A549 (cell line): ENCODE results near the gene CFAP61.

Experiments used
- CEBPB ChIP-seq, 2 experiments: fragments of >200 bp in 1 of 2; sonication (Bioruptor Twin) in 1 of 2; formaldehyde crosslinking in 1 of 2; IDR thresholded peaks; 2 replicates each; pipeline ENCODE4 v1.6.1; 2012 to 2016
- CHD2 ChIP-seq: fragments of 150-350 bp; IDR thresholded peaks from 2 replicates; pipeline ENCODE4 v1.6.1; 2014; ENCODE audit warnings: low read length; ENCODE audit not compliant: partially characterized antibody
- EHMT2 ChIP-seq: fragments of 200-600 bp; sonication (generic); IDR thresholded peaks from 2 replicates; pipeline ENCODE4 v1.6.1; 2016; ENCODE audit warnings: antibody characterized with exemption, low read depth, mild to moderate bottlenecking, moderate library complexity
- ESRRA ChIP-seq: fragments of 150-350 bp; IDR thresholded peaks from 2 replicates; pipeline ENCODE4 v1.6.1; 2014; ENCODE audit warnings: mild to moderate bottlenecking, low read length, borderline replicate concordance
- MAZ ChIP-seq: fragments of 150-350 bp; IDR thresholded peaks from 2 replicates; pipeline ENCODE4 v1.6.1; 2014; ENCODE audit warnings: antibody characterized with exemption, low read depth, low read length, borderline replicate concordance
- MYC ChIP-seq: IDR thresholded peaks from 2 replicates; pipeline ENCODE4 v1.6.1; 2012; ENCODE audit warnings: mild to moderate bottlenecking, inconsistent platforms, low read length, improper control_type of control experiment, borderline replicate concordance
- POLR2A ChIP-seq: IDR thresholded peaks from 2 replicates; pipeline ENCODE4 v1.6.1; 2012; ENCODE audit warnings: mild to moderate bottlenecking, low read length
- RAD21 ChIP-seq, 2 experiments: fragments of >200 bp in 1 of 2; sonication (Bioruptor Twin) in 1 of 2; formaldehyde crosslinking in 1 of 2; IDR thresholded peaks in 1 of 2; conservative IDR thresholded peaks in 1 of 2; 2 replicates in 1 of 2; 3 replicates in 1 of 2; pipeline ENCODE4 v1.6.1; 2012 to 2018; ENCODE audit warnings: inconsistent platforms in 1 of 2
- RFX5 ChIP-seq: fragments of 450-650 bp; IDR thresholded peaks from 2 replicates; pipeline ENCODE4 v1.7.1; 2014; ENCODE audit warnings: antibody characterized with exemption, mild to moderate bottlenecking, moderate library complexity
- ZC3H11A ChIP-seq: fragments of 450-650 bp; IDR thresholded peaks from 2 replicates; pipeline ENCODE4 v1.6.1; 2014; ENCODE audit warnings: antibody characterized with exemption, mild to moderate bottlenecking
- TF ChIP-seq, protein P1 (sequence below): fragments of >200 bp; sonication (Bioruptor Twin); formaldehyde crosslinking; IDR thresholded peaks from 3 replicates; pipeline ENCODE4 v1.5.1; 2016
- TF ChIP-seq, protein P2 (sequence below): fragments of 450-650 bp; IDR thresholded peaks from 2 replicates; pipeline ENCODE4 v1.6.1; 2014; ENCODE audit warnings: antibody characterized with exemption
- TF ChIP-seq, protein P3 (sequence below): fragments of 200-600 bp; sonication (generic); IDR thresholded peaks from 2 replicates; pipeline ENCODE4 v1.6.1; 2016; ENCODE audit warnings: antibody characterized with exemption, mild to moderate bottlenecking, moderate library complexity

DNA sequence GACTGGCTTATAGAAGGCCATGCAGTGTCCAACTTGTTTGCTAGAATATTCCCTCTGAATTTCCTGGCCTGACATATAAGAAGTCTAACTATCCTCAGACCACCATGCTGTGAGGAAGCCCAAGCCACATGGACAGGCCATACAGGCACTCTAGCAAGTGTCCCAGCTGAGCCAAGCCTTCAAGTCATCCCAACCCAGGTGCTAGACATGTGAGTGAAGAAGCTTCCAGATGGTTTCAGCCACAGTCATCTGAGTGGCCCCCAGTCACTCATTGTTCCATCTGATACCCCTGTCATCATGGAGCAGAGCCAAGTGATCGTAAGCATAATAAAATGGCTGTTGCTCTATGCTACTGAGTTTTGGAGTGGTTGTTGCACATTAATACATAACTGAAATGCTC is 269.6 kb downstream of the CFAP61 start:
- no peak for TF ChIP-seq MYC
- TF ChIP-seq, protein P1, sequence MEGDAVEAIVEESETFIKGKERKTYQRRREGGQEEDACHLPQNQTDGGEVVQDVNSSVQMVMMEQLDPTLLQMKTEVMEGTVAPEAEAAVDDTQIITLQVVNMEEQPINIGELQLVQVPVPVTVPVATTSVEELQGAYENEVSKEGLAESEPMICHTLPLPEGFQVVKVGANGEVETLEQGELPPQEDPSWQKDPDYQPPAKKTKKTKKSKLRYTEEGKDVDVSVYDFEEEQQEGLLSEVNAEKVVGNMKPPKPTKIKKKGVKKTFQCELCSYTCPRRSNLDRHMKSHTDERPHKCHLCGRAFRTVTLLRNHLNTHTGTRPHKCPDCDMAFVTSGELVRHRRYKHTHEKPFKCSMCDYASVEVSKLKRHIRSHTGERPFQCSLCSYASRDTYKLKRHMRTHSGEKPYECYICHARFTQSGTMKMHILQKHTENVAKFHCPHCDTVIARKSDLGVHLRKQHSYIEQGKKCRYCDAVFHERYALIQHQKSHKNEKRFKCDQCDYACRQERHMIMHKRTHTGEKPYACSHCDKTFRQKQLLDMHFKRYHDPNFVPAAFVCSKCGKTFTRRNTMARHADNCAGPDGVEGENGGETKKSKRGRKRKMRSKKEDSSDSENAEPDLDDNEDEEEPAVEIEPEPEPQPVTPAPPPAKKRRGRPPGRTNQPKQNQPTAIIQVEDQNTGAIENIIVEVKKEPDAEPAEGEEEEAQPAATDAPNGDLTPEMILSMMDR, result no peak
- TF ChIP-seq, protein P2, sequence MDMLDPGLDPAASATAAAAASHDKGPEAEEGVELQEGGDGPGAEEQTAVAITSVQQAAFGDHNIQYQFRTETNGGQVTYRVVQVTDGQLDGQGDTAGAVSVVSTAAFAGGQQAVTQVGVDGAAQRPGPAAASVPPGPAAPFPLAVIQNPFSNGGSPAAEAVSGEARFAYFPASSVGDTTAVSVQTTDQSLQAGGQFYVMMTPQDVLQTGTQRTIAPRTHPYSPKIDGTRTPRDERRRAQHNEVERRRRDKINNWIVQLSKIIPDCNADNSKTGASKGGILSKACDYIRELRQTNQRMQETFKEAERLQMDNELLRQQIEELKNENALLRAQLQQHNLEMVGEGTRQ, result no peak
- TF ChIP-seq RAD21 (conservative IDR thresholded peaks at IDR 0.05 in 1 of 2, IDR thresholded peaks at IDR 0.05 in 1 of 2), result no peak
- no peak for TF ChIP-seq POLR2A
- TF ChIP-seq CHD2, result no peak
- no peak for TF ChIP-seq MAZ
- no peak for TF ChIP-seq ZC3H11A
- TF ChIP-seq, protein P3, sequence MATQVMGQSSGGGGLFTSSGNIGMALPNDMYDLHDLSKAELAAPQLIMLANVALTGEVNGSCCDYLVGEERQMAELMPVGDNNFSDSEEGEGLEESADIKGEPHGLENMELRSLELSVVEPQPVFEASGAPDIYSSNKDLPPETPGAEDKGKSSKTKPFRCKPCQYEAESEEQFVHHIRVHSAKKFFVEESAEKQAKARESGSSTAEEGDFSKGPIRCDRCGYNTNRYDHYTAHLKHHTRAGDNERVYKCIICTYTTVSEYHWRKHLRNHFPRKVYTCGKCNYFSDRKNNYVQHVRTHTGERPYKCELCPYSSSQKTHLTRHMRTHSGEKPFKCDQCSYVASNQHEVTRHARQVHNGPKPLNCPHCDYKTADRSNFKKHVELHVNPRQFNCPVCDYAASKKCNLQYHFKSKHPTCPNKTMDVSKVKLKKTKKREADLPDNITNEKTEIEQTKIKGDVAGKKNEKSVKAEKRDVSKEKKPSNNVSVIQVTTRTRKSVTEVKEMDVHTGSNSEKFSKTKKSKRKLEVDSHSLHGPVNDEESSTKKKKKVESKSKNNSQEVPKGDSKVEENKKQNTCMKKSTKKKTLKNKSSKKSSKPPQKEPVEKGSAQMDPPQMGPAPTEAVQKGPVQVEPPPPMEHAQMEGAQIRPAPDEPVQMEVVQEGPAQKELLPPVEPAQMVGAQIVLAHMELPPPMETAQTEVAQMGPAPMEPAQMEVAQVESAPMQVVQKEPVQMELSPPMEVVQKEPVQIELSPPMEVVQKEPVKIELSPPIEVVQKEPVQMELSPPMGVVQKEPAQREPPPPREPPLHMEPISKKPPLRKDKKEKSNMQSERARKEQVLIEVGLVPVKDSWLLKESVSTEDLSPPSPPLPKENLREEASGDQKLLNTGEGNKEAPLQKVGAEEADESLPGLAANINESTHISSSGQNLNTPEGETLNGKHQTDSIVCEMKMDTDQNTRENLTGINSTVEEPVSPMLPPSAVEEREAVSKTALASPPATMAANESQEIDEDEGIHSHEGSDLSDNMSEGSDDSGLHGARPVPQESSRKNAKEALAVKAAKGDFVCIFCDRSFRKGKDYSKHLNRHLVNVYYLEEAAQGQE, result no peak
- no peak for TF ChIP-seq CEBPB (IDR thresholded peaks at IDR 0.05)
- TF ChIP-seq EHMT2, result no peak
- no peak for TF ChIP-seq RFX5
- no peak for TF ChIP-seq ESRRA
